Measurements from ENCODE around the gene OR51A4.

GRCh38 chr11:4924239-4924638 lies 23.2 kb downstream of the OR51A4 start, which contains the start of gene OR51G1:
- TF ChIP-seq, protein P1, sequence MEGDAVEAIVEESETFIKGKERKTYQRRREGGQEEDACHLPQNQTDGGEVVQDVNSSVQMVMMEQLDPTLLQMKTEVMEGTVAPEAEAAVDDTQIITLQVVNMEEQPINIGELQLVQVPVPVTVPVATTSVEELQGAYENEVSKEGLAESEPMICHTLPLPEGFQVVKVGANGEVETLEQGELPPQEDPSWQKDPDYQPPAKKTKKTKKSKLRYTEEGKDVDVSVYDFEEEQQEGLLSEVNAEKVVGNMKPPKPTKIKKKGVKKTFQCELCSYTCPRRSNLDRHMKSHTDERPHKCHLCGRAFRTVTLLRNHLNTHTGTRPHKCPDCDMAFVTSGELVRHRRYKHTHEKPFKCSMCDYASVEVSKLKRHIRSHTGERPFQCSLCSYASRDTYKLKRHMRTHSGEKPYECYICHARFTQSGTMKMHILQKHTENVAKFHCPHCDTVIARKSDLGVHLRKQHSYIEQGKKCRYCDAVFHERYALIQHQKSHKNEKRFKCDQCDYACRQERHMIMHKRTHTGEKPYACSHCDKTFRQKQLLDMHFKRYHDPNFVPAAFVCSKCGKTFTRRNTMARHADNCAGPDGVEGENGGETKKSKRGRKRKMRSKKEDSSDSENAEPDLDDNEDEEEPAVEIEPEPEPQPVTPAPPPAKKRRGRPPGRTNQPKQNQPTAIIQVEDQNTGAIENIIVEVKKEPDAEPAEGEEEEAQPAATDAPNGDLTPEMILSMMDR (conservative IDR thresholded peaks at IDR 0.05), result no peak
- no peak for TF ChIP-seq ZFX (IDR thresholded peaks at IDR 0.05)

Data from C4-2B (cell line).